ENCODE measurements around the gene IL10.

DNA sequence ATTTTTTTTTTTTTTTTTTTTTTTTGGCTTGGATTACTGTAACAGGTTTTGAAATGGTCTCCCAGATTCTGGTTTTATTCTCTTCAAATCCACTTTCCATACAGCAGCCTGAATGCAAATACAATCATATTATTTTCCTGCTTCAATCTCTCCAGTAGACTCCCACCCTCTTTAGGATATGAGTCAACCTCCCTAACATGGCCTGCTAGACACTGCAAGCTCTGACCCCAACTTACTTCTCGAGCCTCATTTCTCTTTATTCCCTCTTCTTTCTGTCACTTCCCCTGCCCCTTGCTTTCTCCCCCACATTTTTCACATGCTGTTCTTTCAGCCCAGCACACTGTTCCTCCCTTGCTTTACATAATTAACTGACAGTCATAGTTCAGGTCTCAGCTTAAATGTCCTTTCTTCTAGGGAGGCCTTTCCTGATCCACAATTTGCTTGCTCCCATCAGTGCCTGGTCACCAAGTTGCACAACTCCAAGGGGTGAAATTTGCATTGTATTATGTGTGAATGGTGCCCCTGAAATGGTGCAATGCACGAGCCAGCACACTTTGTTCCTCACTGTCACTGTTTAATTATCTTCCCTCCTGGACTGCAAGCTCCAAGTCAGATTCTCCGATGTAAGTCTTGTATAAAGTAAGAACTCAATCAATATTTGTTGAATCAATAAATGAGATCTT, 23.8 kb downstream of the IL10 start:
- TF ChIP-seq, protein P1, sequence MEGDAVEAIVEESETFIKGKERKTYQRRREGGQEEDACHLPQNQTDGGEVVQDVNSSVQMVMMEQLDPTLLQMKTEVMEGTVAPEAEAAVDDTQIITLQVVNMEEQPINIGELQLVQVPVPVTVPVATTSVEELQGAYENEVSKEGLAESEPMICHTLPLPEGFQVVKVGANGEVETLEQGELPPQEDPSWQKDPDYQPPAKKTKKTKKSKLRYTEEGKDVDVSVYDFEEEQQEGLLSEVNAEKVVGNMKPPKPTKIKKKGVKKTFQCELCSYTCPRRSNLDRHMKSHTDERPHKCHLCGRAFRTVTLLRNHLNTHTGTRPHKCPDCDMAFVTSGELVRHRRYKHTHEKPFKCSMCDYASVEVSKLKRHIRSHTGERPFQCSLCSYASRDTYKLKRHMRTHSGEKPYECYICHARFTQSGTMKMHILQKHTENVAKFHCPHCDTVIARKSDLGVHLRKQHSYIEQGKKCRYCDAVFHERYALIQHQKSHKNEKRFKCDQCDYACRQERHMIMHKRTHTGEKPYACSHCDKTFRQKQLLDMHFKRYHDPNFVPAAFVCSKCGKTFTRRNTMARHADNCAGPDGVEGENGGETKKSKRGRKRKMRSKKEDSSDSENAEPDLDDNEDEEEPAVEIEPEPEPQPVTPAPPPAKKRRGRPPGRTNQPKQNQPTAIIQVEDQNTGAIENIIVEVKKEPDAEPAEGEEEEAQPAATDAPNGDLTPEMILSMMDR (IDR thresholded peaks at IDR 0.05; ENCODE audit: insufficient read depth, low read length): no peak
- TF ChIP-seq POLR2AphosphoS5 (IDR thresholded peaks at IDR 0.05; ENCODE audit: low read depth) (no peak), REST (IDR thresholded peaks at IDR 0.05; ENCODE audit: insufficient replicate concordance, low read depth) (no peak)

Measured in HL-60 (cell line).